ENCODE measurements around the gene FBXO17.

Gene FBXO17

DNA sequence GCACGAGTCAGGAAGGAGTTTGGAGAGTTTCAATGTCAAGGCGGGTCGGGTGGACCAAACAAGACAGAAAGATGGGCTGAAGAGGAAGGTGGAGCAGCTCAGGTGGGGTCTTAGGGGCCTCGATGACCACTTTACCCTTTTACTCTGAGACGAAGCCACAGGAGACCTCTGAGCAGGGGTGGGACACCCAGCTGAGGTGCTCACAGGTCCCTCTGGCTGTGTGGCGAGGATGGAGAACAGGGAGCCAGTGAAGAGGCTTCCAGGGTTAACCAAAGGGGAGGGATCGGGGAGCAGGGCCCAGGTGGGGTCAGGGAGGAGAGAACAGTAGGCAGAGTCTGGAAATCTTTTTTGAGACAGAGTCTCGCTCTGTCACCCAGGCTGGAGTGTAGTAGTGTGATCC lies 61.6 kb downstream of the FBXO17 start:
- Histone ChIP-seq H3K4me3 (ENCODE audit: low read length) (no peak overlapping the region), H3K9me3 (ENCODE audit: low read length) (no peaks in the 10 kb centered on the region), H3K36me3 (ENCODE audit: insufficient read depth, low read length) (peaks cover under 1% of the 10 kb centered on the region), H2AFZ (ENCODE audit: low read depth, low read length) (no peak overlapping the region), H3K4me1 (ENCODE audit: insufficient read depth, low read length) (no peaks in the 10 kb centered on the region), H3K27me3 (ENCODE audit: insufficient read depth, low read length) (no peaks in the 10 kb centered on the region)

DNA sequence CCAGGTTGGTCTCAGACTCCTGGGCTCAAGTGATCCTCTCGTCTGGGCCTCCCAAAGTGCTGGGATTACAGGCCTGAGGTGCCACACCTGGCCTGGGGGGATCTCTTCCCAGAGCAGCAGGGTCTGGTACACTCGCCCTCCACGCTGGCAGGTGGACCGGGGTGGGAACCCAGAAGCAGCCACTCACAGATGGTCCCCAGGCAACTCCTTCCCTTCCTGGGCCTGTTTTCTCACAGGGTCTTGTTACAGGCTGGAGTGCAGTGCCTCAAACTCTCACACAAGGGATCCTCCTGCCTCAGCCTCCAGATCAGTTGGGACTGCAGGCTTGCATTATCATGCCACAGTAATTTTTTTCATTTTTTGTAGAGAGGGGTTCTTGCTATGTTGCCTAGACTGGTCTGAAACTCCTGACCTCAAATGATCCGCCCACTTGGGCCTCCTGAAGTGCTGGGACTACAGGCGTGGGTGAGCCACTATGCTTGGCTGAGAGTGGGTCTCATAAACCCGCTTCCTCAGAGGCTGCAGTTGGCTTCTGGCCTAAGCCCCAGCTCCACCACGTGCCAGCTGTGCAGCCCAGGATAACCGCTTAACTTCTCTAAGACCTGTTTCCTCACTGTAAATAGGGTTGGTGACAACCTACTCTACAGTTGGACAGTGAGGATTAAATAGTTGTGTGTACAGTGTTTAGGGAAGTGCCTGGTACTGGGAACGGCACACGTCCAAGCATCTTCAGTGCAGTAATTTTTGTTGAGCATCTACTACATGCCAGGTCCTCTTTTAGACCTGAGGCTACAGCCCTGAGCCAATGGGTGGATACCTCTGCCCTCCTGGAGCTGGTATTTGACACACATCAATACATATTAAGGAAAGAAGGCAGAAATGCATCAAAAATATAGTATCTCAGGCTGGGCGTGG lies 62.7 kb downstream of the FBXO17 start:
- Histone ChIP-seq H3K4me3 (ENCODE audit: low read length) (no peak overlapping the region), H3K9me3 (ENCODE audit: low read length) (peaks cover 2% of the 10 kb centered on the region), H3K4me1 (ENCODE audit: insufficient read depth, low read length) (no peaks in the 10 kb centered on the region), H2AFZ (ENCODE audit: low read depth, low read length) (no peak overlapping the region), H3K36me3 (ENCODE audit: insufficient read depth, low read length) (peaks cover 5% of the 10 kb centered on the region), H3K27me3 (ENCODE audit: insufficient read depth, low read length) (no peaks in the 10 kb centered on the region)

DNA sequence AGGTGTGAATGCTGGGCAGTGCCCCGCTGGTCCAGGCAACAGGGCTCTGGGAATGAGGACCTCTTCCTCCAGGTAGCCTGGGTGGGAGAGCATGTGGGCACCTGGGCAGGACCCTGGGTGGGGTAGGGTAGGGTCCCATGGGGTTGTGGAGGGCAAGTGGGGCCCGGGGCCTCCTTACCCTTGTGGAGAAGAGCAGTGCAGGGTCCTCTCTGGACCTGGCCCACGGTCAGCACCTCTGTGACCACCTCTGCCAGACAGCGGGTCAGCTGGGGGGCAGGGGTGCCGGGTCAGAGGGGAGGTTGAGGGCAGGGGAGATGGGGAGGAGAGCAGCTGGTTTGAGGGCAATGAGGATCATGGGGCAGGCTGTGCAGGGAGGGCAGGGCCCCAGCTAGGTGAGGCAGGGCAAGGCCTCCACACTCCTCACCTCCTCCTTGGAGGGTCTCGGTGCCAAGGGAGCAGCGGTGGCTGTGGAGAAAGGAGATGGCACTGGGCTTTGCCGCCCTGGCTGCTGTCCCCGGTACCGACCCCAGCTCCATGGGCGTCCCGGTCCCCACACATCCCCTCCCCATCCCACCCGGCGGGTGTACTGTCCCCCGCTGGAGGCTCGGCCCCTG lies 64.0 kb downstream of the FBXO17 start:
- H3K4me3 ChIP-seq (ENCODE audit: low read length) = no peak overlapping the region
- H3K36me3 ChIP-seq (ENCODE audit: insufficient read depth, low read length) = peaks cover 10% of the 10 kb centered on the region
- peaks cover 10% of the 10 kb centered on the region for H3K9me3 ChIP-seq (ENCODE audit: low read length)
- no peaks in the 10 kb centered on the region for H3K27me3 ChIP-seq (ENCODE audit: insufficient read depth, low read length)
- no peaks in the 10 kb centered on the region for H3K4me1 ChIP-seq (ENCODE audit: insufficient read depth, low read length)
- H2AFZ ChIP-seq (ENCODE audit: low read depth, low read length) = no peak overlapping the region

DNA sequence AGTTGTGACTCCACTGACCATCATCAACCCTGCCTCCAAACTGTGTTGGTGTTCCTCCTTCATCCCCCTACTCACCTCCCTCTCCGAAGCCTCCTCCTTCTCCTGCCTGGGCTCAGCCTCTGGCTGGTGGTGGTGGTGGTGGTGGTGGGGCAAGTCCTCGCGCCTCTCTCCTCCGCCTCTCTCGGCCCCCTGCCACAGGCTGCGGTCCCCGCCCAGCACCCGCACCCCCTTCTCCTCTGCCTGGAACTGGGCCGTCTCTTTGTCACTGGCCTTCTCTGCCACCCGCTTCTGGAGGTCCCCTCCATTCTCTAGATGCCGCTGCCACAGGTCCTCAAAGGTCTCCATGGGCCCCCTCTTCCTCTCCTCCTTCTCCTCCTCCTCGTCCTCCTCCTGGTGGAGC lies 65.1 kb downstream of the FBXO17 start:
- Histone ChIP-seq H3K9me3 (ENCODE audit: low read length) (peaks cover 10% of the 10 kb centered on the region), H3K4me3 (ENCODE audit: low read length) (no peak overlapping the region), H2AFZ (ENCODE audit: low read depth, low read length) (no peak overlapping the region), H3K4me1 (ENCODE audit: insufficient read depth, low read length) (no peaks in the 10 kb centered on the region), H3K27me3 (ENCODE audit: insufficient read depth, low read length) (no peaks in the 10 kb centered on the region), H3K36me3 (ENCODE audit: insufficient read depth, low read length) (peaks cover 11% of the 10 kb centered on the region)

DNA sequence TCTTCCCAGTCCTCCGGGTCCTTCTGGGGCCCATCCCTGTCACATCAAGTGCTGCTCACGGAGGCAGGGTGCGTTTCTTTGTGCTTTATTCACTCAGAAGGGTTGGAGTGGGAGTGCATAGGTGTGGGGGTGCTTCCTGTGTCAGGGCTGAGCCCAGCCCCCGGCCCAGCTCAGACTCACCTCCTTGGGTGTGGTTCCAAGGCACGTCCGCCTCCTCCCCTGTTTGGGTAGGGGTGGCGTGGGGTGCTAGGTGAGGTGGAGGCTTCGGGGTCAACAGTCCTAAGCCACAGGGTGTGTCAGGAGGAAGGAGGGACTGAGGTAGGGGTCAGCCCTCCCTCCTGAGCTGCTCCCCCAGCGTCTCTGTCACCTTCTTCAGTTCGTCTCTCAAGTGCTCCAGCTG lies 66.6 kb downstream of the FBXO17 start:
- Histone ChIP-seq H3K4me3 (ENCODE audit: low read length) (no peak overlapping the region), H3K36me3 (ENCODE audit: insufficient read depth, low read length) (peaks cover 13% of the 10 kb centered on the region), H2AFZ (ENCODE audit: low read depth, low read length) (no peak overlapping the region), H3K4me1 (ENCODE audit: insufficient read depth, low read length) (no peaks in the 10 kb centered on the region), H3K9me3 (ENCODE audit: low read length) (peaks cover 10% of the 10 kb centered on the region), H3K27me3 (ENCODE audit: insufficient read depth, low read length) (no peaks in the 10 kb centered on the region)

DNA sequence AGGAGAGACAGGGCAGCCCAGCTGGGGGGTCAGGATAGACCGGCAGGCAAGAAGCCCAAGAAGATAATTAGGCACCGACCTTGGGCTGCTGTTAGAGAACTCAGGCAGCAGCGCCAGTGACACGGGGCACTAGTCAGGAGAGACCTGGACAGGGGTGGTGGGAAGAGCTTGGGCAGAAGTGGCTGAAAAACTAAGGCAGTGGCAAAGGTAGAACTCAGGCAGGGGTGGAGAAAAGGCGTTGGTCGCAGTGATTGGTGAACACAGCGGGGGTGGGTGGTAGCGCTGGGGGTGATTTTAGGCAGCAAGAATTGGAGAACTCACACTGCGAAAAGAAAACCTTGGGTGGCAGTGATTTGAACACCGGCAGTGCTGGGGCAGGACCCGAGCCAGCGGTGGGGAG lies 67.9 kb downstream of the FBXO17 start:
- Histone ChIP-seq H3K27me3 (ENCODE audit: insufficient read depth, low read length) (no peaks in the 10 kb centered on the region), H3K36me3 (ENCODE audit: insufficient read depth, low read length) (peaks cover 13% of the 10 kb centered on the region), H3K4me1 (ENCODE audit: insufficient read depth, low read length) (no peaks in the 10 kb centered on the region), H3K4me3 (ENCODE audit: low read length) (no peak overlapping the region), H3K9me3 (ENCODE audit: low read length) (peaks cover 10% of the 10 kb centered on the region), H2AFZ (ENCODE audit: low read depth, low read length) (no peak overlapping the region)

DNA sequence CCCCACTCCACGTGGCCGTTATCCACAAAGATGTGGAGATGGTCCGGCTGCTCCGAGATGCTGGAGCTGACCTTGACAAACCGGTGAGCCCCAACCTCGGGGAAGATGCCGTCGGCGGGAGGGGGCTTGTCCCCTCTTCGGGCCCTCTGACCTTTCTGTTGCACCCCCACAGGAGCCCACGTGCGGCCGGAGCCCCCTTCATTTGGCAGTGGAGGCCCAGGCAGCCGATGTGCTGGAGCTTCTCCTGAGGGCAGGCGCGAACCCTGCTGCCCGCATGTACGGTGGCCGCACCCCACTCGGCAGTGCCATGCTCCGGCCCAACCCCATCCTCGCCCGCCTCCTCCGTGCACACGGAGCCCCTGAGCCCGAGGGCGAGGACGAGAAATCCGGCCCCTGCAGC lies 68.3 kb downstream of the FBXO17 start:
- H3K4me1 ChIP-seq (ENCODE audit: insufficient read depth, low read length) = no peaks in the 10 kb centered on the region
- peaks cover 10% of the 10 kb centered on the region for H3K9me3 ChIP-seq (ENCODE audit: low read length)
- H3K4me3 ChIP-seq (ENCODE audit: low read length) = no peak overlapping the region
- no peaks in the 10 kb centered on the region for H3K27me3 ChIP-seq (ENCODE audit: insufficient read depth, low read length)
- H3K36me3 ChIP-seq (ENCODE audit: insufficient read depth, low read length) = peaks cover 13% of the 10 kb centered on the region
- H2AFZ ChIP-seq (ENCODE audit: low read depth, low read length) = no peak overlapping the region

DNA sequence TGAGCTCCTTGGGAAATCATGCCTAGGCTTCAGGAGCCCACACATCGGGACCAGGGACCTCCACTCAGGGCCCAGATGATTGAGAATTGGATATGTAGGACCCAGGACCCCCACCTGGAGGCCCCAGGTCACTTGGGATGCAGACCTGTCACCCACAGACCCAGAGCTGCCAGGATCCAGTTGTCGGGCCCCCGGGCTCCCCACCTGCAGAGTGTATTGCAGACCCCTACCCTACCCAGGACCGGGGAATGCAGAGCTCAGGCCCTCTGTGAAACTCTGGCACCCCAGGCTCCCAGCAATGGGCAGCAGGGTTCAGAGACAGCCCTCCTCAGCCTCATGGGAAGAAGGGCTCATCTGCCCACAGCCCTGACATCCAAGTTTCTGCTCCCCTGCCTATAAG lies 69.9 kb downstream of the FBXO17 start:
- peaks cover 13% of the 10 kb centered on the region for H3K36me3 ChIP-seq (ENCODE audit: insufficient read depth, low read length)
- no peak overlapping the region for H3K4me3 ChIP-seq (ENCODE audit: low read length)
- H3K9me3 ChIP-seq (ENCODE audit: low read length) = peaks cover 10% of the 10 kb centered on the region
- no peak overlapping the region for H2AFZ ChIP-seq (ENCODE audit: low read depth, low read length)
- peaks cover 4% of the 10 kb centered on the region for H3K4me1 ChIP-seq (ENCODE audit: insufficient read depth, low read length)
- H3K27me3 ChIP-seq (ENCODE audit: insufficient read depth, low read length) = no peaks in the 10 kb centered on the region

DNA sequence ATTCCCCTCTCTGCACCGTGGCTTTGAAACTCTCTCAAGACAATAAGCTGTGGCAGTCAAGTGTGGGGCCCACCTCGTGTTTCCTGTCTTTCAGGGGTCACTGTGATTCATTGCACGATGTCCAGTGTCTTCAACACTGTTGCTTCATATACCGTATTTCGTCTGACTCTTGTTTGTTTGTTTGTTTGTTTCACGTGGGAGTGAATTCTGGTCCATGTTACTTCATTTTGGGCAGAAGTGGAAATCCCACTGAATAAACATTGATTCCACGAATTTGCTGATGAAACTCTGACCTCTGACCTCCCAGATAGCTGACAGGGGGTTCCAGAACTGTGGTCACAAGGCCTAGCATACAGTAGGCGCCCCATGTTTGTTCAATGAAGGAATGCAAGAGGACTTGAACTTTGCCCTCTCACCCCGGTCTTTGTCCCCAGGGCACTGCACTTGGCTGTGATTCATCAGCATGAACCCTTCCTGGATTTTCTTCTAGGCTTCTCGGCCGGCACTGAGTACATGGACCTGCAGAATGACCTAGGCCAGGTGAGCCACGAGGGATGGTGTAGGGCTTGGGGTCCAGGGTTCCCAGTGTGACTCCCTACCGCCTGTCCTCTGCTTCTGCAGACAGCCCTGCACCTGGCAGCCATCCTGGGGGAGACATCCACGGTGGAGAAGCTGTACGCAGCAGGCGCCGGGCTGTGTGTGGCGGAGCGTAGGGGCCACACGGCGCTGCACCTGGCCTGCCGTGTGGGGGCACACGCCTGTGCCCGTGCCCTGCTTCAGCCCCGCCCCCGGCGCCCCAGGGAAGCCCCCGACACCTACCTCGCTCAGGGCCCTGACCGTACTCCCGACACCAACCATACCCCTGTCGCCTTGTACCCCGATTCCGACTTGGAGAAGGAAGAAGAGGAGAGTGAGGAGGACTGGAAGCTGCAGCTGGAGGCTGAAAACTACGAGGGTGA lies 70.7 kb downstream of the FBXO17 start:
- Histone ChIP-seq H3K36me3 (ENCODE audit: insufficient read depth, low read length) (peaks cover 13% of the 10 kb centered on the region), H2AFZ (ENCODE audit: low read depth, low read length) (no peak overlapping the region), H3K4me1 (ENCODE audit: insufficient read depth, low read length) (peaks cover 4% of the 10 kb centered on the region), H3K4me3 (ENCODE audit: low read length) (no peak overlapping the region), H3K27me3 (ENCODE audit: insufficient read depth, low read length) (no peaks in the 10 kb centered on the region), H3K9me3 (ENCODE audit: low read length) (peaks cover 10% of the 10 kb centered on the region)

DNA sequence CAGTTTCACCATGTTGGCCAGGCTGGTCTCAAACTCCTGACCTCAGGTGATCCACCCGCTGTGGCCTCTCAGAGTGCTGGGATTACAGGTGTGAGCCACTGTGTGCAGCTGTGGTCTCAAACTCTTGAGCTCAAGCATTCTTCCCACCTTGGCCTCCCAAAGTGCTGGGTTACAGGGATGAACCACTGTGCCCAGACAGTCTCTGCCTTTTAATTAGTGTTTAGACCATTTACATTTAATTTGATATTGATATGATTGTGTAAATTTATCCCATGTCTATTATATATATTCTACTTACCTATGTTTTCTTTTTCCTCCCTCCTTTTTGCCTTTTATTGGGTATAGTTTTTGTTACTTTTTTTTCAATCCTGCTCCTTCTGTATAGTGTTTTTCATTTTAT lies 73.9 kb downstream of the FBXO17 start:
- H3K27me3 ChIP-seq (ENCODE audit: insufficient read depth, low read length) = no peaks in the 10 kb centered on the region
- H3K36me3 ChIP-seq (ENCODE audit: insufficient read depth, low read length) = peaks cover 3% of the 10 kb centered on the region
- peaks cover 10% of the 10 kb centered on the region for H3K4me1 ChIP-seq (ENCODE audit: insufficient read depth, low read length)
- H2AFZ ChIP-seq (ENCODE audit: low read depth, low read length) = no peak overlapping the region
- no peaks in the 10 kb centered on the region for H3K9me3 ChIP-seq (ENCODE audit: low read length)
- H3K4me3 ChIP-seq (ENCODE audit: low read length) = no peak overlapping the region

DNA sequence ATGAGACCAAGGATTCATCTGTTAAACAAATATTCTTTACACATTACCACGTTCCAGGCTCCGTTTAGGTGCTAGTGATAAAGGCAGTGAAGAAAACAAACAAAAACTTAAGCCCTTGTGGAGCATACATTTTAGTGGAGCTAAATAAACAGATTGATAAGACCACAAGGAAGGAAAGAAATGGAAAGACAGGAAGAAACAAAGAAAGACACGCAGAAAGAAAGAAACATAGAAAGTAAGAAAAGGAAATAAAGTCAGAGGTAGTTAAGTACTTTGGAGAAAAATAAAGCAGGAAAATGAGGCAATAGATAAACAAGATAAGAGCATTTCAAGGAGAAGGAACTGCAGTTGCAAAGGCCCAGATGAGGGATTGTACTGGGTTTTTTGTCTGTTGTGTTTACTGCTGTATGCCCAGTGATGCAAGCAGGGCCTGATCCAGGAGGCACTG lies 74.8 kb downstream of the FBXO17 start:
- Histone ChIP-seq H3K36me3 (ENCODE audit: insufficient read depth, low read length) (peaks cover 3% of the 10 kb centered on the region), H3K4me3 (ENCODE audit: low read length) (peak overlapping the region; percentile 74), H3K27me3 (ENCODE audit: insufficient read depth, low read length) (no peaks in the 10 kb centered on the region), H3K4me1 (ENCODE audit: insufficient read depth, low read length) (peaks cover 10% of the 10 kb centered on the region), H2AFZ (ENCODE audit: low read depth, low read length) (peak overlapping the region; percentile 81), H3K9me3 (ENCODE audit: low read length) (no peaks in the 10 kb centered on the region)

DNA sequence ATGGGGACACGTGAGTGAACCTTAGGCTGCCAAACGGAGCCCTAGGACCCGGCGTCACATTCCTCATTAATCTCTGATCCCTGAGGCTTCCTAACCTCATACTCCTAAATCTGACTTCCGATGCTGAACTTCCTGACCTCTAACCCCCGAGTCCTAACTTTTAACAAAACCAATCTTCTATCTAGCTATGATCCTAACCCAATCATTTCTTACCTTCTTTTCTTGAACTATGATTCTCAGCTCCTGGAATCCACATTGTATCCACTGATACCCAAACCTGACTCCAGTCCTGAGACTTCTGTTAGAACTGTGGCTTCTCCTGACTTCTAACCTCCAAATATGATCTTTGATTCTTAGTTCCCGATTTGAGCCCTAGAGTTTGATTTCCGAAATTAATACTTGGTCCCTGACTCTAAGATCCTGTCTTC lies 75.3 kb downstream of the FBXO17 start:
- Histone ChIP-seq H3K4me1 (ENCODE audit: insufficient read depth, low read length) (peaks cover 10% of the 10 kb centered on the region), H3K9me3 (ENCODE audit: low read length) (no peaks in the 10 kb centered on the region)

More for the DNA sequence above, 75.3 kb downstream of the FBXO17 start:
- peak overlapping the region; percentile 74 for H3K4me3 ChIP-seq (ENCODE audit: low read length)
- H3K27me3 ChIP-seq (ENCODE audit: insufficient read depth, low read length) = no peaks in the 10 kb centered on the region
- H2AFZ ChIP-seq (ENCODE audit: low read depth, low read length) = peak overlapping the region; percentile 81
- H3K36me3 ChIP-seq (ENCODE audit: insufficient read depth, low read length) = no peaks in the 10 kb centered on the region
